Measurements from ENCODE around the gene SPECC1L.

The SPECC1L gene

DNA sequence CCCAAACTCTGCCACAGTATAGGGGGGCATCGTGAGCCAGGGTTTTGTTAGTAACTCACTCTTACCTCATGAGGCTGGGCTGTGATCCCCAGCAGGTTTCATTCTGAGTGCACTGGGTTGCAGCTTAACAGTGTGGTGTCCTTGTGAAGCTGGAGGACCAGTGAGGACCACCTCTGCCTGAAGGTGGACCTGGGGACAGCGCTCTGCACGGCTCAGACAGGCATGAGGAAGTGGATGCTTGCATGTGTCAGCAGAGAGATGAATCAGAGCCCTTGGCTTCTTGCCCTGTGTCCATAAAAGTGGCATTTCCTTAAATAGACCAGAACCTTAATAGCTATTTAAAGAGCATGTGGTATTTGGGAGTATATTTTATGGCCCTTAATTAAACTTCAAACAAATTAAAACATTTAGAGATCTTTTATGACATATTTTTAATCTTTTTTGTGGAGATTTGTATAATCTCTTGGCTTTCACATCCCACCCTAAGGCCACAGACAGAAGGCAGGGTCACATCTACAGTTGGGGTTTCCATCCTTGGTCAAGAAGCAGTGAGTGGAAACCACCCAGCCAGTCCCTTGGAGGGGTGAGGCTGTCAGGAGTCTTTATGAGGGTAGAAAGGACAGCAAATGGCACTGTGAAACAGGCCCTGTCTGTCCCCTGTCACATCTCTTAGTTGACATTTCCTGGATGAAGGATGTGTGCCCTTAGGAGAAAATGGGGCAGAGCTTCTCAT lies 132.0 kb downstream of the SPECC1L start:
- DNase-seq: no peak

- DNase-seq: no peak
Observed at GRCh38 chr22:24403346-24403745, 132.7 kb downstream of the SPECC1L start.

DNA sequence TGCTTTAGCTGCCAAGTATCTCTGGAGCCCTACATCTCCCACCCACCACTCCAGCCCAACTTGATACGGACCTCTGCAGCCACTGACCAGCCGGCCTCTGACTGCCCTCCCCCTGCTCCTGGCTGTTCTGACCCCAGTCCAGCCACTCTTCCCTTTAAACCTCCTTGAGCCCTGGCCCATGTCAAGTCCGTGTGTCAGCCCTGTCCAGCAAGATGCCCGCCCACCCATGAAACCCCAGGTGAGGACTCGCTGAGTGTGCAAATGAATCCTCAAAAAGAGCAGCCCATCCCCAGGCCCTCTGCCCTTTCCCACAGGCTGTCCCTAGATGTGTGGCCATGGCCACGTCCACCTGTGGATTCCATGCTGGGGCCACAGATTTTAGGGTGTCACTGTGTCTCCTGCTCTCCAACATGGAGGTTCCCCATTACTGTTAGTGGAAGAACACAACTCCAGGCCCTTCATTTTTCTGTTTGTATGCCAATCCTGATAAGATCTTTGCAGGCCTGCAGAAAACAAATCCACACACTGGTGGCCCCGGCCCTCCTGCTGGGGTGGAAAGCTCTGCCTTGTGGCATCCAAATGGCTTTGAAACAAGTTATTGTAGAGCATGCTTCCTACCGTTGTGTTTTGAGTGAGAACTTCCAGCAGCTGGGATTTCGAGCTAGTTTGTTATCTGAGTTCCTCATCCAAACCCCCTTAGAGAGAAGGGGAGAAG lies 134.1 kb downstream of the SPECC1L start:
- no peak for DNase-seq

DNA sequence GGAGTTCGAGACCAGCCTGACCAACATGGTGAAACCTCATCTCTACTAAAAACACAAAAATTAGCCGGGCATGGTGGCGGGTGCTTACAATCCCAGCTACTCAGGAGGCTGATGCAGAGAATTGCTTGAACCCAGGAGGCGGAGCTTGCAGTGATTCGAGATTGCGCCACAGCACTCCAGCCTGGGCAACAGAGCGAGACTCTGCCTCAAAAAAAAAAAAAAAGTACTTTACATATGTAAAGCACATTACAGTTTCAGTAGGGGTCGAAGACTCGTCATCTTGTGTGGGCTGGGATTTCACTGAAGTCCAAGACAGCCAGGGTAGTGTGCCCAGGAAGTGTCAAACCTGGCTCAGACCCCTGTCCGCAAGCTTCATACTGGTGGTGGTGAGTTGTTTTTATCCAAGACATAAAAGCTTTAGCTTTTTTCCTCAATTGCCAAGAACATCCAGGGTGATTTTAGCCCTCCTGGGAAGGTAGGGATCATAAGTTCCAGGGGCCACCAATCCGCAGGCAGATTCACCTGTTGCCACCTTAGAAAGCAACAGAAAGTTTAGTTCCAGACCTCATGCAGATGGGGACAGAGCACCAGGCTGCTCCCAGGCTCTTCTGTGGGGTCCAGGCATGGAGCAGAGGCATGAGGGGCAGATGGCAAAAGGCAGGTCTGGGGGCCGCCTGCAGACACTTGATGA lies 135.1 kb downstream of the SPECC1L start:
- no peak for DNase-seq

- DNase-seq: no peak
Observed at GRCh38 chr22:24406322-24407277, 136.0 kb downstream of the SPECC1L start.

- no peak for DNase-seq
Observed at GRCh38 chr22:24407278-24407665, 136.6 kb downstream of the SPECC1L start.

DNA sequence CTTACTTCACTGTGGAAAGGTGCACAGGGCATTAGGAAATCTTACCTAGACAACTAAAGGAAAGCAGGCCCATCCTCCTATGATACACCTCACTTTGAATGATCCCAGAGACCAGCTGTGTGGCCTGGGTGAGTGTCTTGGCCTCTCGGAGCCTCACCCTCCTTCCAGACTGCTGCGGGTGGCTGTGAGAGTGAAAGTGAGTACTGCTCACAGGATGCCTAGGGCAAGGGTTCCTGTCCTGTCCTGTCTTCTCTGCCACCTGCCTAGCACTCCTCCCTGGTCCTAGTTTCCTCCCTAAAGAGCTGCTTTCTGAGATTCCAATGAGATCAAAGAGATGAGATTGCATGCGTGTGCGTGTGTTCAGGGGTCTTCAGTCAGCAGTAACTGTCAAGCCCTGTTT lies 137.3 kb downstream of the SPECC1L start:
- no peak for DNase-seq

DNA sequence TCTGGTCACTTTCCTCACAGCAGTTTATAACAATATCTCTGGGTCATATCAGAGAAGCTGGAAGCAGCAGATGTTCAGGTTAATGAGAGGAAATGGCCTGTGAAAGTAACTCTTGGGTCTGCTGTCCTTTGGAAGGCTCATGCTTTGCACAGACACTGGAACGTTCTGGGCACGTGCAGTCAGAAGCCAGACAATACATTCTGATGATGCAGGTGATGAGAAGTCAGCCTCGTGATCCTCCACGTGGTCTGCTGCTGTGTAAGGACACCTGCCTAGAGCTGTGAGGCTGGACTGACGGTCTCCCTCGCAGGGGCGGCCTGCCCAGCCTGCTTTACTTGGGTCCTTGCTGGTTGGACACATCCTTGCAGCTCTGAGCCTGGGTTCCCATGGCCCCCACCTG lies 138.0 kb downstream of the SPECC1L start:
- no peak for DNase-seq

- DNase-seq: no peak
Observed at GRCh38 chr22:24409707-24410106, 139.1 kb downstream of the SPECC1L start.

GRCh38 chr22:24410110-24410856 lies 139.7 kb downstream of the SPECC1L start:
- no peak for DNase-seq

DNA sequence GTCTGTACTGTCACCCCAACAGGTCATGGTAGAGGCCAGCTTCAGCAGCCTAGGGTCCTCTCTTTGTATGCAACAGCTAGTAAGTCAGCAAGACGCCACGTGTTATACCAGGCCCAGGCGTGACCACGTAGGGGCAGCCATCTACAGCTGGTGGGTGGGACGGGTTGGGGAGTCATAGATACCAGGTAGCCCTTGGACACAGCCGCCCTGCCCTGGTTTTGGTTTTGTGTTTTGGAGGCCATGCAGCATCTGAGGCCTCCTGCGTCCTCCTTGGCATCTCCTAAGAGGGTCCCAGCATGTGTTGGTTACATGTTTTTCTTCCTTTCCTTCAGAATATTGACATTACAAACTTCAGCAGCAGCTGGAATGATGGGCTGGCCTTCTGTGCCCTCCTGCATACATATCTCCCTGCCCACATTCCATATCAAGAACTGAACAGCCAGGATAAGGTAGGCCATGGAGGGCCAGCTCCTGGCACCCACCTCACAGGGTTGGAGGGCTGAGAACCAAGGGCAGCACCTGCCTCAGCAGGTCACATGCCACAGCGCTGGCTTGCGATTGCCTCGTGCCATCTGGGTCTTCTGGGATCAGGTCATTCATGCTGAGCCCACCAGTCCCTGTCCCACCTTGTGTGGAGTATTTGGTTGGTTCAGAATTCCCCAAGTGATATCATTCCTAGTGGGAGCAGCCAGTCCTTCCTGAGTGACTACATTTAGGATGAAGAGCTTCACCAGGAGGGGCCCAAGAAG lies 140.8 kb downstream of the SPECC1L start:
- DNase-seq: no peak

GRCh38 chr22:24412274-24412673 lies 141.6 kb downstream of the SPECC1L start:
- DNase-seq: no peak

DNA sequence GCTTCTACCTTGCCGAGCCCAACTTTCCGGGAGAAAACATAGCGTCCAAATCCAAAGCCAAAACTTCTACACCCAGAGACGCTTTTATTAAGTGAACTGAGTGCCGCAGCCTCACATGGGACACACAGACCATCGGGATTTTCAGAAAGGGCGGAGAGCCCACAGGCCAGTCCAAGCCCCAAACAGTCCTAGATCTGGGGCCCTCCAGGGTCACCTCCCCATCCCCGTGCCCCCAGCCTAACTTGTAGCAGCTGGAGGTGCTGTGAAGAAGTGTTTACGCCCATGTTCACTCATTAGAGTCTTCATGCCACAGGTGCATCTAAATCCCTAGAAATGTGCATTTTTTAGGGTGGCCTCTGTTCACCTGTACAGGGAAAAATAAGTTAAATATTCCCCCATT lies 142.6 kb downstream of the SPECC1L start:
- DNase-seq: no peak

- no peak for DNase-seq
Observed at GRCh38 chr22:24413736-24414385, 143.2 kb downstream of the SPECC1L start.

DNA sequence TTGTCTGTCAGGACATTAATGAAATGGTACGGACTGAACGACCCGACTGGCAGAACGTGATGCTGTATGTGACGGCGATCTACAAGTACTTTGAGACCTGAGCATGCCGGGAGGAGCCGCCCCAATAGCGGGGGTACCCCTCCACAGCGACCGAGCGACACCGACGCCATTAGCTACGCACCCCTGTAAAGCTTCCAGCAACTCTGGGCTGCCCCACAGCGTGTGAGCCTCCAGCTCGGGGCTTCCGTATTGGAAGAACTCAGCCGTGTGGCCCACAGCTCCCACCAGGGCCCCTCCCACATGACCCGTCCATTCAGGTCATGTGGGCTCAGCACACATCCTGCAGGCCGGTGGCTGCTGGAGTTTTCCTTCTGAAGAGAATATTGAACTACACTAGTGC lies 143.9 kb downstream of the SPECC1L start:
- no peak for DNase-seq

DNA sequence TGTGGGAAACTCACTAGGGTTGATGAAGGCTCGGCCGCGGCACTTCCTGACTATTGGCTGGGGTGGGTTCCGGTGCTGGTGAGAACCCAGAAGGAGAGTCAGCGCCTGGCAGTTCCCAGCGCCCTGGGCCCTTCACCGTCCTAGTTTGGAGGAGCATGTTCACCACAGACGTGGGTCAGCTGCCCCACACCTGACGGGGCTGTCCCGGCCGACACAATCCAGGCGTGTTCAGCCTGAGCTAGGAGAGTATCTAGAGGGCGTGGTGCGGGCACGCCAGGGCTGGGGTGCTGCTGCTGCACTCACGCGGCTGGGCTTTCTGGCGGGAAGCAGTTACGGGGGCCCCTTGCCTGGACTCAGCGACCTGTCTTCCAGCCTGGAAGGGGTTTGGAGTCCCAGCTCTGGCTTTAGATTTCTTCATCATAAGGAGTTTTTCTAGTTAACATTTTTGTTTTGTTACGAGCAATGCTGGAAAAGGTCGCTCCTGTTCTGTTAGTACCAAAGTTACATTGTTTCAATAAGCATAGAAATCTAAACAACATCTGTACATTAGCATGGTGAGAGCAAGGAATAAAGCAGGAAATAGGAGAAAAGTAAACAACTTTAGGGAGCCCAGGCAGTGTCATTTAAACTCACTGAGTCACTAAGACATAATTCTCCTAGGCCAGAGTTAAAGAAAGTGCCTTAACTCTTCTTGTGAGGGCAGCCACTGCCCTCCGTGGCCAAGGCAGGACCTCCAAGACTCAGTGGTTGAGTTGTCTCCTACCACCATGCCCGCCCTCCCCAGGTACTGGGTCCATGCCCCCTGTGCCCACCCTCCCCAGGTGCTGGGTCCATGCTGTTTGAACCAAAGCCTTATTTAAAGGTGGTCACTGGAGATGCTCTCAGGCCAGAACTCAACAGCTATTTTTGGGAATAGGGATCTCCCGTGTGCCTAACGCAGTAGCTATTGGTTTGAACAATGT lies 144.6 kb downstream of the SPECC1L start:
- no peak for DNase-seq

GRCh38 chr22:24416095-24416494 lies 145.5 kb downstream of the SPECC1L start:
- DNase-seq: no peak

DNA sequence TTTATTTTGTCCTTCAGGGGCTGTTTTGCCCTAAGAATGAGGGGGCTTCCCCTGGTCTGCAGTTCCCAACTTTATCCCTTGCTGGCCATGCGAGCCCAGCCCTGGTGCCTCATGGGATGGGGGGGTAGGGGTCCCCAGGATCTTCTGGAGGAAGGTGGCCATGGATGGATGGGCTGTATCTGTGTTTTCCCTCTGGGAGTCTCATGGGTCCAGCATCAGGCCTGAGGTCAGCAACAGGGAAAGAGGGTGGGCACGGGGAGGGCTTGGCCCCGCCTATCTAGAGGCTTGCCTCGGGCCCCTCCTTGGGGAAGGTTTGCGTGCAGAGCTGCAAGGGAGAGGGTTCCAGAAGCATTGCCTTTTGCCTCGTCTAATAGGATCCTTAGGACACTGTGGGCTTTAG lies 146.0 kb downstream of the SPECC1L start:
- no peak for DNase-seq

DNA sequence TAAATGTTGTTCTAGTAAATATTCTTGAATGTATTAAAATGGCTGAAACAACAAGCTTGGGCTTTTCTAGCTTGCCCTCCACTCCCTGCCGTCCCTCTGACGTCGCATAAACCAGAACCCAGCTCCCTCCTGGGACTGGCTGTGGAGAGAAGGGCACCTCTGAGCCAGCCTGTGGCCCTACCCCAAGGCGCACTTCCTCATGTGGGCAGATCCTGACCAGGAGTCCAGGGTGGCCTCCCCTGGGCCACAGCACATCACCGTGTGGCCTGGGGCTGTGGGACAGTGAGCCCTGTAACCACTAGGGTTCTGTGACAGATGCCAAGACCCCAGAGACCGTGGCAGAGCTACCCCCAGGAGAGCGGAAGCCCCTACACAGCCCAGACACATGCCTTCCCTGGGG lies 146.6 kb downstream of the SPECC1L start:
- DNase-seq: no peak

Data from activated naive CD4-positive, alpha-beta T cell treated with Interleukin-2 at 50 U/mL for 16 hours (primary cell).